ENCODE measurements around the gene ZDHHC17.

ZDHHC17 gene

DNA sequence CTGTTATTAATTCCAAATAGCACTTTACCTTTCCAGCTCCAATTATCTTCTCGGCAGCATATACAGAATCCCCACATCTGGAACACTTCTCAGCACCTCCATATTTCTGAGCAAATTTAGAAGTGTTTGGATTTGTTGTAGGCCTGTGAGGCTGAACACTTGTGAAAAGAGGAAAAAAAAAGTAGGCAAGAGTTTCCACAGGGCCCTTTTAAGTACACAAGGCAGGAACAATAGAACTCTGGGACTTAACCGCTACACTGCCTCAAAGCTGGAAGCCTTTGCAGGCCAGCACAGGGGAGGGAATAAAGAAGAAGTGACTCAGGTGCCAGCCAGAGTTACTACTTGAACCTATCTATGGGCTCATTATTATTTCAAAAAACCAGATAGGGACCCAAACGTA, 96.3 kb downstream of the ZDHHC17 start:
- Histone ChIP-seq H3K9ac (ENCODE audit: low read length) (no peak overlapping the region), H3K18ac (ENCODE audit: low read length) (no peak overlapping the region), H2BK120ac (ENCODE audit: insufficient read depth, low read length, poor library complexity) (no peak overlapping the region), H3K27ac (ENCODE audit: low read depth, low read length) (no peak overlapping the region), H3K4me1 (ENCODE audit: control insufficient read depth in 1 of 2, insufficient read depth in 2 of 2, low read length in 2 of 2) (peaks cover 0 to 3% of the 10 kb centered on the region in 2 experiments), H3K4me3 (ENCODE audit: low read depth, low read length) (no peak overlapping the region), H3K79me1 (ENCODE audit: low read length) (no peaks in the 10 kb centered on the region), H2BK5ac (ENCODE audit: low read depth, low read length, poor library complexity) (no peak overlapping the region), H4K91ac (ENCODE audit: low read depth, low read length) (no peak overlapping the region), H4K8ac (ENCODE audit: low read depth, low read length) (no peak overlapping the region), H3K9me3 (ENCODE audit: insufficient read depth, low read depth, low read length) (no peaks in the 10 kb centered on the region), H4K12ac (ENCODE audit: low read depth, low read length) (no peak overlapping the region), H3K36me3 (ENCODE audit: control insufficient read depth in 1 of 2, insufficient read depth in 2 of 2, low read length in 2 of 2) (peaks cover 5 to 12% of the 10 kb centered on the region in 2 experiments), H3K4ac (ENCODE audit: low read depth, low read length) (no peak overlapping the region), H2AFZ (ENCODE audit: insufficient read depth, low read length, poor library complexity) (no peak overlapping the region), H3K4me2 (ENCODE audit: low read length) (no peak overlapping the region), H2BK12ac (ENCODE audit: low read length) (no peak overlapping the region), H3K14ac (ENCODE audit: low read length) (no peak overlapping the region), H2AK5ac (ENCODE audit: low read length) (no peak overlapping the region), H3K27me3 (ENCODE audit: insufficient read depth, low read length) (no peaks in the 10 kb centered on the region), H3K79me2 (ENCODE audit: control insufficient read depth, insufficient read depth, low read length, poor library complexity) (no peaks in the 10 kb centered on the region), H3K23ac (ENCODE audit: low read length) (no peak overlapping the region)
- no CpG with 5 or more reads among the region's 3 CpGs for WGBS (ENCODE audit: extremely low coverage, insufficient coverage, insufficient read length)
- DNase-seq, result no peak

DNA sequence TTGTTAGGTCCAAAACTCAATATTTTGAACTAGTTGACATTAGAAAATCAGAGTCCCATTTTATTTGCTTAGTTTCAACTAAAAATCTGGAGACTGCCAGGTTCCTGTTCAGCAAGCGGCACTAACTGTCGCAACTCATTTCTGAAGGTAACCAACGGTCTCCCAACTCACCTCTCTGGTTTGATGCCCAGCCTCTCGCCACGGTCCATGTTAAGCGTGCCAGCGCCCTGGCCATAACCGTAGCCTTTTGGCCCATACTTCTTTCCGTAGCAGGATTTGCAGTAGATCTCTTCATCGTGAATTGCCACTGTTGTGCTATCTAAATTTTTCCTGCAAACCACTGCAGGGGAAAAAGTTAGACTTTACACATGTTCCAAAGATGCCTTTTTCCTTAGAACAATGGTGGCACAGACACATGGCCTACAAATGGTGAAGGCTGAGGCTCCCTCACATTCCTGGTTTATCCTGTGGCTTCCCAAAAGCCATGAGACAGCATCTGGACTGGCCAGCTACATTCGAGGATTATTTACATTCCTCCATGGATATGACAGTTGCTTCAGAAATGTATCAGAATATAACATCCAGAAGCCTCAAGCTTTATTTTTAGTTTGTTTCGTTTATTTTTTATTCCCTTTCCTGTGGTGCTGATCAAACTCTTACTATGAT, 99.2 kb downstream of the ZDHHC17 start:
- H2AFZ ChIP-seq (ENCODE audit: insufficient read depth, low read length, poor library complexity), result no peak overlapping the region
- peaks cover 3 to 6% of the 10 kb centered on the region in 2 experiments for H3K36me3 ChIP-seq (ENCODE audit: control insufficient read depth in 1 of 2, insufficient read depth in 2 of 2, low read length in 2 of 2)
- H3K27me3 ChIP-seq (ENCODE audit: insufficient read depth, low read length), result no peaks in the 10 kb centered on the region
- H3K79me2 ChIP-seq (ENCODE audit: control insufficient read depth, insufficient read depth, low read length, poor library complexity), result no peaks in the 10 kb centered on the region
- H3K9ac ChIP-seq (ENCODE audit: low read length), result no peak overlapping the region
- H2BK120ac ChIP-seq (ENCODE audit: insufficient read depth, low read length, poor library complexity), result no peak overlapping the region
- H3K4me1 ChIP-seq (ENCODE audit: control insufficient read depth in 1 of 2, insufficient read depth in 2 of 2, low read length in 2 of 2), result peaks cover 0 to 5% of the 10 kb centered on the region in 2 experiments
- H3K9me3 ChIP-seq (ENCODE audit: insufficient read depth, low read depth, low read length), result no peaks in the 10 kb centered on the region
- no peak overlapping the region for H3K4ac ChIP-seq (ENCODE audit: low read depth, low read length)
- H4K12ac ChIP-seq (ENCODE audit: low read depth, low read length), result no peak overlapping the region
- H3K4me2 ChIP-seq (ENCODE audit: low read length), result no peak overlapping the region
- no peak overlapping the region for H4K91ac ChIP-seq (ENCODE audit: low read depth, low read length)
- H3K23ac ChIP-seq (ENCODE audit: low read length), result no peak overlapping the region
- H3K14ac ChIP-seq (ENCODE audit: low read length), result no peak overlapping the region
- no peak overlapping the region for H3K18ac ChIP-seq (ENCODE audit: low read length)
- no peak overlapping the region for H3K4me3 ChIP-seq (ENCODE audit: low read depth, low read length)
- H3K27ac ChIP-seq (ENCODE audit: low read depth, low read length), result no peak overlapping the region
- H4K8ac ChIP-seq (ENCODE audit: low read depth, low read length), result no peak overlapping the region
- no CpG with 5 or more reads among the region's 12 CpGs for WGBS (ENCODE audit: extremely low coverage, insufficient coverage, insufficient read length)
- H2AK5ac ChIP-seq (ENCODE audit: low read length), result no peak overlapping the region
- H2BK5ac ChIP-seq (ENCODE audit: low read depth, low read length, poor library complexity), result no peak overlapping the region
- peak; percentile 19 to 63 for DNase-seq
- H2BK12ac ChIP-seq (ENCODE audit: low read length), result no peak overlapping the region
- no peaks in the 10 kb centered on the region for H3K79me1 ChIP-seq (ENCODE audit: low read length)

- H3K27ac ChIP-seq (ENCODE audit: low read depth, low read length), result no peak overlapping the region
- no CpG with 5 or more reads among the region's 4 CpGs for WGBS (ENCODE audit: extremely low coverage, insufficient coverage, insufficient read length)
- H2BK5ac ChIP-seq (ENCODE audit: low read depth, low read length, poor library complexity), result no peak overlapping the region
- H3K4ac ChIP-seq (ENCODE audit: low read depth, low read length), result no peak overlapping the region
- no peak overlapping the region for H4K8ac ChIP-seq (ENCODE audit: low read depth, low read length)
- H2AFZ ChIP-seq (ENCODE audit: insufficient read depth, low read length, poor library complexity), result no peak overlapping the region
- H3K18ac ChIP-seq (ENCODE audit: low read length), result no peak overlapping the region
- H2AK5ac ChIP-seq (ENCODE audit: low read length), result no peak overlapping the region
- no peaks in the 10 kb centered on the region for H3K79me1 ChIP-seq (ENCODE audit: low read length)
- H4K12ac ChIP-seq (ENCODE audit: low read depth, low read length), result no peak overlapping the region
- no peak overlapping the region for H4K91ac ChIP-seq (ENCODE audit: low read depth, low read length)
- no peak overlapping the region for H3K14ac ChIP-seq (ENCODE audit: low read length)
- H3K27me3 ChIP-seq (ENCODE audit: insufficient read depth, low read length), result no peaks in the 10 kb centered on the region
- no peaks in the 10 kb centered on the region for H3K9me3 ChIP-seq (ENCODE audit: insufficient read depth, low read depth, low read length)
- no peak overlapping the region for H2BK12ac ChIP-seq (ENCODE audit: low read length)
- no peak overlapping the region for H3K4me2 ChIP-seq (ENCODE audit: low read length)
- H3K4me3 ChIP-seq (ENCODE audit: low read depth, low read length), result no peak overlapping the region
- H3K23ac ChIP-seq (ENCODE audit: low read length), result no peak overlapping the region
- H3K79me2 ChIP-seq (ENCODE audit: control insufficient read depth, insufficient read depth, low read length, poor library complexity), result no peaks in the 10 kb centered on the region
- no peak overlapping the region for H2BK120ac ChIP-seq (ENCODE audit: insufficient read depth, low read length, poor library complexity)
- no peak overlapping the region for H3K9ac ChIP-seq (ENCODE audit: low read length)
- DNase-seq, result no peak
- H3K36me3 ChIP-seq (ENCODE audit: control insufficient read depth in 1 of 2, insufficient read depth in 2 of 2, low read length in 2 of 2), result peaks cover 3 to 6% of the 10 kb centered on the region in 2 experiments
- H3K4me1 ChIP-seq (ENCODE audit: control insufficient read depth in 1 of 2, insufficient read depth in 2 of 2, low read length in 2 of 2), result peaks cover 0 to 5% of the 10 kb centered on the region in 2 experiments
These were observed 99.9 kb downstream of the ZDHHC17 start for GRCh38 chr12:76863837-76864236.

- no peak overlapping the region for H3K14ac ChIP-seq (ENCODE audit: low read length)
- H3K4ac ChIP-seq (ENCODE audit: low read depth, low read length), result no peak overlapping the region
- no peak overlapping the region for H2BK12ac ChIP-seq (ENCODE audit: low read length)
- H3K9me3 ChIP-seq (ENCODE audit: insufficient read depth, low read depth, low read length), result no peaks in the 10 kb centered on the region
- no peak for DNase-seq
- H3K36me3 ChIP-seq (ENCODE audit: control insufficient read depth in 1 of 2, insufficient read depth in 2 of 2, low read length in 2 of 2), result peaks cover 0 to 3% of the 10 kb centered on the region in 2 experiments
- no peak overlapping the region for H4K91ac ChIP-seq (ENCODE audit: low read depth, low read length)
- H4K12ac ChIP-seq (ENCODE audit: low read depth, low read length), result no peak overlapping the region
- H2AFZ ChIP-seq (ENCODE audit: insufficient read depth, low read length, poor library complexity), result no peak overlapping the region
- H3K18ac ChIP-seq (ENCODE audit: low read length), result no peak overlapping the region
- no peak overlapping the region for H3K4me2 ChIP-seq (ENCODE audit: low read length)
- no peak overlapping the region for H2BK120ac ChIP-seq (ENCODE audit: insufficient read depth, low read length, poor library complexity)
- H3K79me1 ChIP-seq (ENCODE audit: low read length), result no peaks in the 10 kb centered on the region
- no peak overlapping the region for H4K8ac ChIP-seq (ENCODE audit: low read depth, low read length)
- H3K27ac ChIP-seq (ENCODE audit: low read depth, low read length), result no peak overlapping the region
- H3K4me1 ChIP-seq (ENCODE audit: control insufficient read depth in 1 of 2, insufficient read depth in 2 of 2, low read length in 2 of 2), result peaks cover 0 to 5% of the 10 kb centered on the region in 2 experiments
- H3K23ac ChIP-seq (ENCODE audit: low read length), result no peak overlapping the region
- H2AK5ac ChIP-seq (ENCODE audit: low read length), result no peak overlapping the region
- no peak overlapping the region for H3K9ac ChIP-seq (ENCODE audit: low read length)
- H3K4me3 ChIP-seq (ENCODE audit: low read depth, low read length), result no peak overlapping the region
- no CpG with 5 or more reads among the region's 2 CpGs for WGBS (ENCODE audit: extremely low coverage, insufficient coverage, insufficient read length)
- no peaks in the 10 kb centered on the region for H3K27me3 ChIP-seq (ENCODE audit: insufficient read depth, low read length)
- H2BK5ac ChIP-seq (ENCODE audit: low read depth, low read length, poor library complexity), result no peak overlapping the region
- H3K79me2 ChIP-seq (ENCODE audit: control insufficient read depth, insufficient read depth, low read length, poor library complexity), result no peaks in the 10 kb centered on the region
These were observed 101.0 kb downstream of the ZDHHC17 start for GRCh38 chr12:76864791-76865400.

All from trophoblast cell (in vitro differentiated cells and primary cell).